KOPT-K1 (cell line): ENCODE results near the gene MSLN.
"Not testable (repeated sequence)": the region's sequence is repeated elsewhere in the genome, so short reads cannot be mapped to it uniquely, and the experiment has no call there.

Experiments
- H3K27ac ChIP-seq: fragments of 200-600 bp; sonication (generic); 2 replicates; pipeline ENCODE4 v1.5.1; 2016; ENCODE audit warnings: antibody characterized with exemption, mild to moderate bottlenecking, low read depth, low read length; ENCODE audit not compliant: poor library complexity, severe bottlenecking
- H3K36me3 ChIP-seq: fragments of 200-600 bp; sonication (generic); 2 replicates; pipeline ENCODE4 v1.5.1; 2017; ENCODE audit warnings: antibody characterized with exemption, mild to moderate bottlenecking, low read length, moderate library complexity; ENCODE audit not compliant: insufficient read depth
- H3K9me3 ChIP-seq: fragments of 200-600 bp; sonication (generic); 2 replicates; pipeline ENCODE4 v1.5.1; 2017; ENCODE audit warnings: antibody characterized with exemption, low read length, mild to moderate bottlenecking; ENCODE audit not compliant: insufficient read depth, poor library complexity, severe bottlenecking

The MSLN gene

GRCh38 chr16:769184-769784 lies 8.8 kb downstream of the MSLN start:
- Histone ChIP-seq H3K27ac (no peak overlapping the region), H3K36me3 (no peaks in the 10 kb centered on the region), H3K9me3 (no peaks in the 10 kb centered on the region)

GRCh38 chr16:769934-770333 lies 9.4 kb downstream of the MSLN start:
- Histone ChIP-seq H3K36me3 (no peaks in the 10 kb centered on the region), H3K27ac (no peak overlapping the region), H3K9me3 (no peaks in the 10 kb centered on the region)

- Histone ChIP-seq H3K27ac (no peak overlapping the region), H3K36me3 (no peaks in the 10 kb centered on the region), H3K9me3 (no peaks in the 10 kb centered on the region)
Observed at GRCh38 chr16:770411-770810, 9.9 kb downstream of the MSLN start.

GRCh38 chr16:772959-773358 lies 12.4 kb downstream of the MSLN start:
- H3K36me3 ChIP-seq: no peaks in the 10 kb centered on the region
- no peak overlapping the region for H3K27ac ChIP-seq
- H3K9me3 ChIP-seq: no peaks in the 10 kb centered on the region

GRCh38 chr16:774086-775001 lies 13.8 kb downstream of the MSLN start:
- no peak overlapping the region for H3K27ac ChIP-seq
- no peaks in the 10 kb centered on the region for H3K36me3 ChIP-seq
- no peaks in the 10 kb centered on the region for H3K9me3 ChIP-seq

- H3K9me3 ChIP-seq: no peaks in the 10 kb centered on the region
- no peaks in the 10 kb centered on the region for H3K36me3 ChIP-seq
- H3K27ac ChIP-seq: no peak overlapping the region
Observed at GRCh38 chr16:775236-775796, 14.8 kb downstream of the MSLN start.

- H3K9me3 ChIP-seq, H3K27ac ChIP-seq, H3K36me3 ChIP-seq: not testable (repeated sequence)
Observed at GRCh38 chr16:776298-776697, 15.8 kb downstream of the MSLN start.

- Histone ChIP-seq H3K9me3 (no peaks in the 10 kb centered on the region), H3K36me3 (no peaks in the 10 kb centered on the region)
Observed at GRCh38 chr16:776824-777223, 16.3 kb downstream of the MSLN start.

GRCh38 chr16:777826-778225 lies 17.3 kb downstream of the MSLN start:
- no peak overlapping the region for H3K27ac ChIP-seq
- H3K36me3 ChIP-seq: no peaks in the 10 kb centered on the region
- no peaks in the 10 kb centered on the region for H3K9me3 ChIP-seq

More at GRCh38 chr16:776824-777223, 16.3 kb downstream of the MSLN start:
- no peak overlapping the region for H3K27ac ChIP-seq

- no peak overlapping the region for H3K27ac ChIP-seq
Observed at GRCh38 chr16:778447-778846, 17.9 kb downstream of the MSLN start.

GRCh38 chr16:778909-779527 lies 18.5 kb downstream of the MSLN start:
- no peaks in the 10 kb centered on the region for H3K36me3 ChIP-seq
- no peaks in the 10 kb centered on the region for H3K9me3 ChIP-seq
- no peak overlapping the region for H3K27ac ChIP-seq

More at GRCh38 chr16:778447-778846, 17.9 kb downstream of the MSLN start:
- Histone ChIP-seq H3K36me3 (no peaks in the 10 kb centered on the region), H3K9me3 (no peaks in the 10 kb centered on the region)

GRCh38 chr16:779561-779960 lies 19.0 kb downstream of the MSLN start:
- peaks cover under 1% of the 10 kb centered on the region; the same call in 1 of the 2 replicates for H3K36me3 ChIP-seq
- no peak overlapping the region for H3K27ac ChIP-seq
- H3K9me3 ChIP-seq: no peaks in the 10 kb centered on the region

- Histone ChIP-seq H3K36me3 (peaks cover 8% of the 10 kb centered on the region; the same call in 1 of the 2 replicates), H3K27ac (no peak overlapping the region), H3K9me3 (no peaks in the 10 kb centered on the region)
Observed at GRCh38 chr16:780296-780695, 19.8 kb downstream of the MSLN start.

GRCh38 chr16:781346-782010 lies 20.9 kb downstream of the MSLN start:
- H3K36me3 ChIP-seq: peaks cover 19% of the 10 kb centered on the region; the same call in 1 of the 2 replicates
- H3K27ac ChIP-seq: no peak overlapping the region

More at GRCh38 chr16:781346-782010, 20.9 kb downstream of the MSLN start:
- H3K9me3 ChIP-seq: no peaks in the 10 kb centered on the region
